GM18498 (cell line): ENCODE data around the gene MAP7D2.

Experiments
- ATAC-seq: cut with Tn5 transposase; IDR thresholded peaks from one replicate; pipeline ENCODE4 v1.9.1; 2021; ENCODE audit warnings: mild to moderate bottlenecking, moderate library complexity; ENCODE audit not compliant: unreplicated experiment

Gene MAP7D2

GRCh38 chrX:20046223-20046622 is 70.5 kb downstream of the MAP7D2 start:
- ATAC-seq = no peak

GRCh38 chrX:20042221-20042620 is 74.5 kb downstream of the MAP7D2 start:
- no peak for ATAC-seq

- no peak for ATAC-seq
Measured at GRCh38 chrX:20038966-20039365, 77.7 kb downstream of the MAP7D2 start.

GRCh38 chrX:20037186-20037585 is 79.5 kb downstream of the MAP7D2 start:
- ATAC-seq = no peak

GRCh38 chrX:20032201-20032600 is 84.5 kb downstream of the MAP7D2 start:
- no peak for ATAC-seq

GRCh38 chrX:20029728-20030127 is 87.0 kb downstream of the MAP7D2 start:
- no peak for ATAC-seq

- no peak for ATAC-seq
Measured at GRCh38 chrX:20028588-20028987, 88.1 kb downstream of the MAP7D2 start.

GRCh38 chrX:20026278-20026677 is 90.4 kb downstream of the MAP7D2 start:
- no peak for ATAC-seq

GRCh38 chrX:20019672-20020365 is 96.9 kb downstream of the MAP7D2 start:
- ATAC-seq = no peak

GRCh38 chrX:20016616-20016945 is 100.1 kb downstream of the MAP7D2 start:
- ATAC-seq = no peak

GRCh38 chrX:20015945-20016615 is 100.6 kb downstream of the MAP7D2 start:
- ATAC-seq = no peak

GRCh38 chrX:20015422-20015821 is 101.3 kb downstream of the MAP7D2 start:
- ATAC-seq = no peak

- no peak for ATAC-seq
Measured at GRCh38 chrX:20011608-20012007, 105.1 kb downstream of the MAP7D2 start.

GRCh38 chrX:20007962-20008622 is 108.6 kb downstream of the MAP7D2 start:
- ATAC-seq = no peak

- no peak for ATAC-seq
Measured at GRCh38 chrX:20005883-20006282, 110.8 kb downstream of the MAP7D2 start.

GRCh38 chrX:20001588-20001987 is 115.1 kb downstream of the MAP7D2 start:
- no peak for ATAC-seq

GRCh38 chrX:19991350-19991718 is 125.4 kb downstream of the MAP7D2 start:
- no peak for ATAC-seq

- ATAC-seq = peak; percentile 97
Measured at GRCh38 chrX:19990556-19991349, 126.0 kb downstream of the MAP7D2 start, which contains the start of gene BCLAF3. TSS of gene BCLAF3 (minus strand) at chrX:19991061. CDS start at chrX:19970264, 20,797 bp downstream.

- peak; percentile 20 for ATAC-seq
Measured at GRCh38 chrX:19990151-19990555, 126.6 kb downstream of the MAP7D2 start.

GRCh38 chrX:19987856-19988255 is 128.9 kb downstream of the MAP7D2 start:
- no peak for ATAC-seq

- no peak for ATAC-seq
Measured at GRCh38 chrX:19986531-19986930, 130.2 kb downstream of the MAP7D2 start.
